Stimulated activated CD8-positive, alpha-beta memory T cell treated with anti-CD3 and anti-CD28 coated beads, Interleukin-12 subunit alpha, Interleukin-12 subunit beta, amount 100 ng/mL, for 1 hour (primary cell): Measurements from ENCODE around the gene SLC17A3.

Source experiments
- DNase-seq: peaks from one replicate; pipeline ENCODE4 v3.0.0-alpha.2; 2020; ENCODE audit warnings: low read depth

SLC17A3 gene

DNA sequence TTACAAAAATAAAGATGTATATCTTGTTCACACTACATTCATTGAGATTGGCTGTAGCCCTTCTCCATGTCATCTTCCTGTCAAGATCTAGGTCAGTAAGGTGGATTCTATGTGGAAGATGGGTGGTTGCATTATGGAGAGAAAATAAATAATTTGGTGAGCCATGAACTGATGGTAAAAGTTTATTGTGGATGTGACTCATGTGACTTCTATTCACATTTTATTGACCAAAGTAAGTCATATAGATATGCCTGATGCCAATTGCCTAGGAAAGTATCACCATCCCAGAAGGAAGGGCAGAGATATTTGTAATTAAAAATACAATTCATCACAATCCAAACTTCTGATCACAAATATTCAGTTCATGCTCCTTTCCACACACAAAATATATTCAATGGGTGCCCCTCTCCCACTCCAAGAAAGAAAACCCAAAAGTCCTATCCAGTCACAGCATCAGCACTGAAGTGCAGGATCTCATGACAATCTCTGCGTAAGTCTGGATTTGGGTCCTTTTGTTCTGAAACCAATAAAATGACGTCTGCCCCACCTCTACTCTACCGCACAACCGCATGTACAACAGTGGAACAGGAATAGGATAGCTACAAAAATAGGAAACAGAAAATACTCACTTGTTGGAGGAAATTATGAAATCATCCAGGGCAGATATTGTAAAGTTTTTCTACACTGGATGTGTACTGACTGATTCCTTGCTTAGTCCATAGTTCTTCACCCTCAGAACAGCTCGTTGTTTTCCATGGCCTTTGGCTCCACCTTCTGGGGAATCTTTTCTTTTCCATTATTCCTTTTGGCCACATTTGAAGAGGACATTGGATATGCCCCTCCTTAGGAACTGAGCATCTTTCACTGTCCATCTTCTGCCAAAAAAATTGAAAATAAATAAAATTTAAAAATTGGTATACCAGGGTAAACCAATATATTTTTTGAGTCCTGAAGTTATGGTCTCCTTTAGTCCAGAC, 16.1 kb upstream of the SLC17A3 start:
- DNase-seq: no peak

- no peak for DNase-seq
Measured at GRCh38 chr6:25888626-25889025, 14.6 kb upstream of the SLC17A3 start.

DNA sequence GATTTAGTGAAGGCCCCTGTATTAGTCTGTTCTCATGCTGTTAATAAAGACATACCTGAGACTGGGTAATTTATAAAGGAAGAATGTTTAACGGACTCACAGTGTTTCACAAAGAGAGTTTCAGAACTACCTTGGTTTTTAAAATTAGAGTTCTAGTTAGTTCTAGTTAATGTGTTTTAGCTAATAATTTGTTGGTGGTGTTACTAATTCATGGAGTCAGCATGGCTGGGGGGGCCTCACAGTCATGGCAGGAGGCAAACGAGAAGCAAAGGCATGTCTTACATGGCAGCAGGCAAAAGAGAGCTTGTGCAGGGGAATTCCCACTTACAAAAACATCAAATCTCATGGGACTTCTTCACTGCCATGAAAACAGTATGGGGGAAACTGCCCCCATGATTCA, 12.0 kb upstream of the SLC17A3 start:
- DNase-seq: no peak

DNA sequence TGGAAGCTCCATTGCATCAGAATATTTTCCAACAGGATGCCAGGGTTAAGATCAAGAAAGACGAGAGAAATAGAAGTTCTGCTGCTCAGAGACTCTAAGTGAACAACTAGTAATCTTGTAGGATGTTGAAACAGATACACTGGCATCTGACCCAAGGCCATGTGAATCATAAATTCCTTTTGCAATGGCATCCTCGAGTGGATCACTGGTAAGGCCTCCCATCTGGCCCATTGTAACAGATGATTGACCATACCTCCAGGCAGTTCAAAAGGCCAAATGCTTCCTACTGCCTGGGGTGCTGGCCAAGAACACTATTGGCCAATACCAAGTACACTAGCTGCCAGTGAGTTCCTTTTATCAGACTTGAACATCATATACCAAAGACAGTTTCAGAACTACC, 9.9 kb upstream of the SLC17A3 start:
- DNase-seq: no peak

DNA sequence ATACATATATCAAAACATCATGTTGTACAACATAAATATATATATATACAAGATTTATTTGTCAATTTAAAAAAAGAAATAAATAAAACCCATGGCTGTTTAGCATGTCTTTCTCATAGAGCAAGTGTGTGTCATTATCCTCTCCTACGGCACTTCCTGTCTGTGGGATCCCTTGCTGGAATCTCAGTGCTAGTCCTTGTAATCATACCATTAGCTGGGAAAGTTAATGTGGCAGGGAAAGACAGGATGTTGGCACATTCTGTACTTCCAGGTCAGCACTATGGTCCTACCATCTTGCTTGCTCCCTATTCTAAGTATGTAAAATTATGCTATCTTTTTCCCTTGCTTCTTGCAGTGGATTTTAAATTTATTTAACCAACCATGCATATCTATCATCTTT, 9.5 kb upstream of the SLC17A3 start:
- no peak for DNase-seq

DNA sequence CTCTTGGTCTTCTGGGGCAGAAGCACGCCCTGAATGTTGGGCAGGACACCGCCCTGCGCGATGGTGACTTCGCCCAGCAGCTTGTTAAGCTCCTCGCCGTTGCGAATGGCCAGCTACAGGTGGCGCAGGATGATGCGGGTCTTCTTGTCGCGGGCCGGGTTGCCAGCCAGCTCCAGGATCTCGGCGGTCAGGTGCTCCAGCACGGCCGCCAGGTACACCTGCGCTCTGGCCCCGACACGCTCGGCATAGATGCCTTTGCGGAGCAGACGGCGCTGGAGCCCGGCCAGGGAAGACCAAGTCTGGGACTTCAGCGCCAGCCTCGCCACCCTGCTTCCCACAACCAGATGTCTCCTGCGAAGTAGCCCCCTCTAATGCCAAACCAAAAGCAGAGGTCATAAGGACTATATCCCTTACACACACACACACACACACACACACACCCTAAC, 8.0 kb upstream of the SLC17A3 start:
- no peak for DNase-seq

DNA sequence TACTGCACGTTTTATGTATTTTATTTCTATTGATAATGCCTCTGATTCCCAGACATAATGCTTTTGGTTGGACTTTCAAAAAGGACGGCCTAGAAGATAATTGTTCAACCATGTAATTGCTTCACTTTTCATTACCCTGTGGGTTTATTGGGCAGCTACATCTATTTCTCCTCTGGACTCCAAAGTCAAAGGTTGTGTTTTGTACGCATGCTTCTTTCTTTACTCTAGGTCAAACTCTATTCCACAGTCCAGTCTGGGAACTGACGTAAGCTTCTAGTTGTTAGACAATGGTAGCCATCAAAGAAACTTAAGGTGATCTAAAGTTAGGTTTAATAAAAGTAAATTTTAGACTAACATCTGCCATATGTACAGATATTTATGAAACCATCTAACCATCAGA, 6.6 kb upstream of the SLC17A3 start:
- DNase-seq: no peak

DNA sequence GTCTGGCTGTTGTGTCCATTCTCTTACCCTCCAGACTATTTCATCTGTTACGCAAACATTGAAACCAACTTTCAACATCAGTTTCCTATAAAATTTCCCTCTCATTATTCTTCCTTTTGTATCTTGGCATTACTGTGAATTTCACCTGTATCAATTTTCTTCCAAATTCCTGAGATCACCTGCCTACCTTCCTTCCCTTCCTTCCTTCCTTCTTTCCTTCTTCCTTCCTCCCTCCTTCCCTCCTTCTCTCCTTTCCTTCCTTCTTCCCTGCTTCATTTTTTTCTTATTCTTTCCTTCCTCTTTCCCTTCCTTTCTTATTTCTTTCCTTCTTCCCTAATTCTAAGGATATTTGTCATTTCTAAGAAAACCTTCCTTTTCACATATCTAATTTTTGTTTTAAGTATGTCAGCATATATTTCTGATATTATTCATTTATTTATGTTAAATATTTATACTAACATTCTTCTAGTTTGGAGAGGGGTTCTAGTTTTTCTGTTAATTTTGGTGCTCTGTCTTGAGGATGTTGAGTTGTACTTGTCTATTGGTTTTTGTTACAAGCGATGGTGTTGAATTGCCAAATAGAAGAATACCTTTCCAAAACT, 4.8 kb upstream of the SLC17A3 start:
- DNase-seq: no peak

DNA sequence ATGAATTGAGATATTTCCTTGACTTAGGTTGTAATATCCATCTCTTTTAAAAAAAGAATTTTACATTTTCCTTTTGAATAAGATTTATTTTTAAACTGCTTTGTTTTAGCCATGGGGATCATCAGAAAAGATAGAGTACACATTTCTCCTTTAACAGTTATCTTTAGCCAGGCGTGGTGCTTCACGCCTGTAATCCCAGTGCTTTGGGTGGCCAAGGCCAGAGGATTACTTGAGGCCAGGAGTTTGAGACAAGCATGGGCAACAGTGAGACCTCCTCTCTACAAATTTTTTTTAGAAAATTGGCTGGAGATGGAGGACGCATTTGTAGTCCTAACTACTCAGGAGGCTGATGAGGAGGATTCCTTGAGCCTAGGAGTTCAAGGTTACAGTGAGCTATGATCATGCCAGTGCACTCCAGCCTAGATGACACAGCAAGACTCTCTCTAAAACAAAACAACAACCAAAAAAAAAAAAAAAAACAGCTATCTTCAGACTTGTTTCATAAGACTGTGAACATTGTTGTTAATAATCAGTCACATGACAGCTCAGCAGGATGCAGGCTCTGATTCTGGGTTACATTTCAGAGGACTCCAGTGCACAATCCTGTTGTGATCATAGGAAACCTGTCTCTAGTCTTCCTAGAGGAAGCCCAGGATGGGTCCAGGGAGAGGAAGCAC, 2.0 kb upstream of the SLC17A3 start:
- no peak for DNase-seq

DNA sequence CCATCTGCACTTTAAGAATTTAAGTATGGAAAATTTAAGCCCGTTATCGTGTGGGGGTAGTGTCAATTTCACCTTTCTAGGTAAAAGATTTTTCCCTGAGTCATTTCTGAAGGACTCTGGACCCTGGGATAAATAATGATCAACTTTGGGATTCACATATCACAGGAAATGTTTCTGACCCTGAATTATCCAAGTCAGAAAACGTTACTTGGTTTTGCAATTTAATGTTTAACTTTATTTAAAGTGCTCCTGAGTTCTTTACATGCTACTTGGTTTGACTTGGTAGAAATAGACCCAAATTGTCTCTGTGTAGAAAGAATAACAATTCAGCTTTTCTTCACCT, 1.5 kb upstream of the SLC17A3 start:
- no peak for DNase-seq

DNA sequence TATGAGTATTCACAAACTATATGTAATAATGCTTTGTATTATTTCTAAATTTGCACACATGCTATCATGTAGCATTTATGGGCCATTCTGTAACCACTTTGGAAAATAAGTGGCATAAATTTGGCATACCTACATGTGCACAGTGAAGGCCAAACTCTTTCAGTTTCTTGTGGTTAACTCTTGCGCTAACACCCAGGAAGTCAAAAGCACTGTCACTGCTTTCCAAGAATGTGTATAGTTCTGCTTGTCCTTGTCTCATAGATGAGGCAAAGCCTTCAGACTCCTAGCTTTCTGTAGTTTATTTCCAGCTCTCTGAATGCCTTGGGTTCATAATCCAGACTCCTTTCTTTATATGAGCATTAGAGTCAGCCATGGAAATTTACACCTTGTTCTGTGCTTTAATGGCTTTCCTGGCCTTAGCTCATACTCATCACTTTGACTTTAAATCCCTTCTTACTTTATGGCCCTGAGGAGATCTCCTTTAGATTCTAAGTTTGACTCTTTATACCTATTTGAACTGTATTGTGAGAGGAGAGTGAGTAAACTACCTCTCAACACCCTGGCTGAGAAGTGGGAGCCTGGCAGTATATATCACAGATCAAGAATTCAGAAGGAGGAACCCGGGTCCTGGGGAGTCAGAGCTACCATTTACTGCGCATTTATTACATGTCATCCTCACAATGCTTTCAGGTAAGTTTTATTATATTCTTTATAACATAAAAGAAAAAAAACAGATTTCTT, 949 bp upstream of the SLC17A3 start:
- DNase-seq: no peak

- no peak for DNase-seq
Measured at GRCh38 chr6:25872814-25873213, 1.2 kb downstream of the SLC17A3 start.

DNA sequence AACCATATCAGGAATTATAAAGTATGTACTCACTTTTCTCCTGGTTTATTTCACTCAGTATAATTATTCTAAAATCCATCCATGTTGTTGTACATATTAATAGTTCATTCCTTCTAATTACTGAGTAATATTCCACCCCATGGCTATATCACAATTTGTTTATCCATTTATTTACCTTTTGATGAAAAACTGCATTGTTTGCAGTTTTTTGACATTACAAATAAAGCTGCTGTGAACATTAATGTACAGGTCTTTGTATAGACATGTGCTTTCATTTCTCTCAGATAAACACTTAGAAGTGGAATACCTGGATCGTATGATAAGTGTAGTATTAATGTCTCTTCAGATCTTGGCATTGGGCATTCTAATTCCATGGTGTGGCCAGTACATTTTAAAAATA, 4.2 kb downstream of the SLC17A3 start:
- no peak for DNase-seq

DNA sequence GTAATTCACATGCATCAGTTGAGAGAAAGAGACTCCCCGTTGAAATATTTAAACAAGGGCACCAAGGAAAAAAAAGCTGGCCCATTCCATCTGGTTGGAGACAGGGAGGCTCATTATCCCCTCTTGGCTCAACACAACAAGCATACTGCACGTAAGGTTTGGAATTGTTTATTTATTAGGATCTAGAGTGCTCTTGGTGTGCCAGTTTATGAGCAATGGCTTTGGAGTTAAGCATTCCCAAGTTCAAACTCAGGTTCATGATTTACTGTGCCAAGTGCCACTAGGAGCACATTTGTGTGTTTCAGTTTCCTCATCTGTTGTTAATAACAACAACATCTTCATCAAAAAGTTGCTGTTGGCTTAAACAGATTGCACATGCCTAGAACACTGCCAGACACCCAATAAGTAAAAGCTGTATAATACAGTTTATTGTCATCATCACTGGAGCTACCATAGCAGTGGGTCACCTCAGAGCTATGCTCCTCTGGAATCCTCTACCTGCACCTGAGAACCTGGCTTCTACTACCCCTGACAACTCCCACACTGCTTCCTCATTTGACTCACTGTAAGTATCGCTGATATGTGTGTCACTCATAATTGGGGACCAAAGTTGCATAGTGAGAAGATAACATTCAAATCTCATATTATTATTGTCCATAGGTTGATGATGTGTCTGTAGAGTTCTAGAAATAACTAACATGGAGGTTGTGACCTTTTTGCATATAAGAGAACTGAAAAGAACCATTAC, 5.4 kb downstream of the SLC17A3 start:
- no peak for DNase-seq

DNA sequence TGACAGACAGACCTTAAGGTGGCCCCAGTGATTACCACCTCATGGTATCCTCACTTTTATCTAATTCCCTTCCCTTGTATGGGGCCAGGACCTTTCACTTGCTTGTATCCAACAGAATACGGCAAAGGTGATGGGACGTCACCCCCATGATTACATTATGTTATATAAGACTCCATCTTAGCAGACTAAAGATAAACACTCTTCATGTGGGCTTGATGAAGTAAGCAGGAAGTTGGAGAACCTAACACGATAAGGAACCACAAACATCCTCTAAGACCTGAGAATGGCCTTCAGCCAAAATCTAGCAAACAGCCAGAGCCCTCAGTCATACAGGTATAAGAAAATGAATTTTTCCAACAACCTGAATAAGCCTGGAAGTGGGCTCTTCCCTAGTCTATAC, 8.0 kb downstream of the SLC17A3 start:
- no peak for DNase-seq

- no peak for DNase-seq
Measured at GRCh38 chr6:25863360-25863759, 10.7 kb downstream of the SLC17A3 start.

DNA sequence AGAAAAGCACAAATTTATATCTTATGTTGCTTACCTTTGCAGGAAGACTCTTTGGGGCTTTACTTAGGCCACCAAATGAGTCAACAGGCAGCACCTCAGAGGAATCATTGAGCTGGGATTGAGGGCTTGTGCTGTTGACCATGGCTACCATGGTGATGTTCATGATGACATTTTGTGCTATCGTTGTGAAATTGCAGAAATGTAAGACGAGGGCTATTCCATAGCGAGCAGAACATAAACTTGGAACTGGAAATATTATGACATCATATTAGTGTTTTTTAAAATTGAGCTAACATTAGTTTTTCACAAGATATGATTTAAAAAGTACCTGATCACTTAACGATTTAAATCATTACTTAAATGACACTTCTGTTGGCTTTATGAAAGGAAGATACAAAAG, 11.8 kb downstream of the SLC17A3 start:
- no peak for DNase-seq

- no peak for DNase-seq
Measured at GRCh38 chr6:25852756-25853155, 21.3 kb downstream of the SLC17A3 start.

DNA sequence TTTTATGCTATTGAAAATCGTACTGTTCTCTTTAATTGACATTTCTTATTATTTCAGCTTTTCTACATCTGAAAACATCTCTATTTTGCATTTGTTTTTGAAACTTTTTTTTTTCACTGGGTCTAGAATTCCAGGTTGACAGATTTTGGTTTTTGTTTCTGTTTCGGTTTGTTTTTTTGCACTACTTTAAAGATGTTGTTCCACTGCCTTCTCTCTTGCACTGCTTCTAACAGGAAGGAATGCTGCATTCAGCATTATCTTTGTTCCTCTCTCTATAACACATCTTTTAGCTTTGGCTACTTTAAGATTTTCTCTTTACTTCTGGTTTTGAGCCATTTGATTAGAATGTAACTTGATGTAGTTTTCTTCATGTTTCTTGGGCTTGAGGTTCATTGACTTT, 22.1 kb downstream of the SLC17A3 start:
- DNase-seq: no peak

DNA sequence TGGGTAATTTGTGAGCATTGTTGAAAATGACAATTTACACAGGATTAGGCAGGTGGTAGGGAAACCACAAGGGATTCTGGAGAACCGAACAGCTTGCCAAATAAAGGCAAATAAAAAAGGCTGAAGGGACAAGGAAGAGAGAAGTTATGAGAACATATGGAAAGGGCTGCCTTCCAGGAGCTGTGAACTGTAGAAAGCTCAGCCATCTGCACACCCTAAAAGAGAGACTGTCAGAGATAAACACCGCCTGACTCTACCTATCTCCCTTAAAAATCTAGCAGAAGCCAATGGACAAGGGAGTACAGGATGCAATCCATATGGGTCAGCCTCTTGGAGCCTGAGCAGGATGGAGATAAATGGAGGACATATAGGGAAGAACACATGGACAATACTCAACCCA, 29.5 kb downstream of the SLC17A3 start:
- DNase-seq: no peak

GRCh38 chr6:25842526-25842925, 31.5 kb downstream of the SLC17A3 start:
- no peak for DNase-seq
